ENCODE results near the gene QARS1.

- no peak for TF ChIP-seq CTCF (IDR thresholded peaks at IDR 0.05)
- no peak for TF ChIP-seq POLR2A (IDR thresholded peaks at IDR 0.05)
These were observed 3.8 kb upstream of the QARS1 start for GRCh38 chr3:49108346-49108745.

Measured in Peyer's patch (tissue), 4 donors.